ENCODE data around the gene TFAP2A. TPM values are rescaled to one million over a fixed set of nuclear protein-coding genes. Genes with fewer than 3 reads are reported as not detected.

Gene TFAP2A
- polyA plus RNA-seq, 1 donor (not counting 4 experiments of a cell fraction or from before 2014, with no cell fraction given), result 30.2 TPM

DNA sequence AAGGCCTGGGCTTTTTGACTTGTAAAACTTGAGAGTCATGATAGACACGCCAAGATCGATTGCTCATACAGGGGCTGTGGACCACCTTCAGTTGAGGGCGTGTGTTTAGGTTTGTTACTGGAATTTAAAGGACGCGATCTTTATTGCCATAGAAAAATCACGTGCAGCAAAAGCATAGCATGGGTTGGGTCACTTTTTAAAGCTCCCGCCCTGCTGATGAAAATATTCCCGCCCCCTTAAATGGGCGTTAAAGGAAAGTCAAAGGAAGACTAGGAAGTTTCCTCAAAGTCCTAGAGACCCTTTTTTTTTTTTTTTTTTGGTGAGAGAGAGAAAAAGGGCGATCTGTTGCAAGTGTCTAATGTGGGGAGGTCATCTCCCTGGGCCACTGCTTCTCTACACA is 23.1 kb downstream of the TFAP2A start:
- dilution Hi-C loops (cut with MboI; ENCODE audit: extremely low pct_ligation_motif_present, low sequenced_read_pairs), result no loop called here
- no peaks in the 10 kb centered on the region for H3K9me3 ChIP-seq (ENCODE audit: control insufficient read depth, low read depth, low read length)
- H2AFZ ChIP-seq (ENCODE audit: control insufficient read depth, low read length), result no peak overlapping the region
- no peaks in the 10 kb centered on the region for H4K20me1 ChIP-seq (ENCODE audit: control insufficient read depth, extremely low read depth, insufficient read depth, low read length)
- H3K4me2 ChIP-seq (ENCODE audit: control insufficient read depth, extremely low read depth, insufficient read depth, low read depth, low read length), result no peak overlapping the region
- H3K9me1 ChIP-seq (ENCODE audit: control insufficient read depth, extremely low read depth, insufficient read depth, low read length), result no peaks in the 10 kb centered on the region
- no peaks in the 10 kb centered on the region for H3K4me1 ChIP-seq (ENCODE audit: control insufficient read depth, extremely low read depth, insufficient read depth, low read length)
- FAIRE-seq (no peak), DNase-seq (ENCODE audit: low read depth, low spot score) (no peak)
- no peak overlapping the region for H3K9ac ChIP-seq (ENCODE audit: control insufficient read depth, extremely low read depth, insufficient read depth, low read length)
- no peak for TF ChIP-seq EZH2 (IDR thresholded peaks at IDR 0.05; ENCODE audit: low read length)
- TF ChIP-seq, protein P1, sequence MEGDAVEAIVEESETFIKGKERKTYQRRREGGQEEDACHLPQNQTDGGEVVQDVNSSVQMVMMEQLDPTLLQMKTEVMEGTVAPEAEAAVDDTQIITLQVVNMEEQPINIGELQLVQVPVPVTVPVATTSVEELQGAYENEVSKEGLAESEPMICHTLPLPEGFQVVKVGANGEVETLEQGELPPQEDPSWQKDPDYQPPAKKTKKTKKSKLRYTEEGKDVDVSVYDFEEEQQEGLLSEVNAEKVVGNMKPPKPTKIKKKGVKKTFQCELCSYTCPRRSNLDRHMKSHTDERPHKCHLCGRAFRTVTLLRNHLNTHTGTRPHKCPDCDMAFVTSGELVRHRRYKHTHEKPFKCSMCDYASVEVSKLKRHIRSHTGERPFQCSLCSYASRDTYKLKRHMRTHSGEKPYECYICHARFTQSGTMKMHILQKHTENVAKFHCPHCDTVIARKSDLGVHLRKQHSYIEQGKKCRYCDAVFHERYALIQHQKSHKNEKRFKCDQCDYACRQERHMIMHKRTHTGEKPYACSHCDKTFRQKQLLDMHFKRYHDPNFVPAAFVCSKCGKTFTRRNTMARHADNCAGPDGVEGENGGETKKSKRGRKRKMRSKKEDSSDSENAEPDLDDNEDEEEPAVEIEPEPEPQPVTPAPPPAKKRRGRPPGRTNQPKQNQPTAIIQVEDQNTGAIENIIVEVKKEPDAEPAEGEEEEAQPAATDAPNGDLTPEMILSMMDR (optimal IDR thresholded peaks at IDR 0.05 in 1 of 3, IDR thresholded peaks at IDR 0.05 in 1 of 3, conservative IDR thresholded peaks at IDR 0.05 in 1 of 3; ENCODE audit: extremely low read depth in 1 of 3, insufficient read depth in 2 of 3, low read length in 3 of 3), result no peak
- H3K27ac ChIP-seq (ENCODE audit: control insufficient read depth, insufficient read depth, low read length), result no peak overlapping the region
- H3K79me2 ChIP-seq (ENCODE audit: control insufficient read depth, insufficient read depth, low read length), result no peaks in the 10 kb centered on the region
- no peaks in the 10 kb centered on the region for H3K36me3 ChIP-seq (ENCODE audit: control insufficient read depth in 2 of 2, extremely low read depth in 1 of 2, insufficient read depth in 2 of 2, low read length in 2 of 2)
- no peak overlapping the region for H3K4me3 ChIP-seq (ENCODE audit: control insufficient read depth in 2 of 3, extremely low read depth in 1 of 3, insufficient read depth in 2 of 3, low read depth in 1 of 3, low read length in 3 of 3)
- H3K27me3 ChIP-seq (ENCODE audit: control insufficient read depth, extremely low read depth, insufficient read depth, low read length), result no peaks in the 10 kb centered on the region

DNA sequence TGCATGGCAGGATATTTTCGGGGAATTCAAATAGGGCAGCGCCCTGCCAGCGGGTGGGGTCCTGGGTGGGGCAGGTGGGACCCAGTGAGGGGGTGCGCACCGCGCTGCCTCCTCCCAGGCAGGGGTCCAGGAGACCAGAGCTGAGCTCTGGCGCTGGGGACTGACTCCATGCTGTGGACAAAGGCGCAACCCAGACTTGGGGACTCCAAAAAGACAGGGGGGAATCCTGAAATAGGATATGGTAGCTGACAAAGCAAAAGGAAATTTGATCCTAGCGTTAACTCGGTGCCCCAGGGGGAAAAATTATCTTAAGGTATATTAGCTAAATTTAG is 23.6 kb downstream of the TFAP2A start:
- dilution Hi-C loops (cut with MboI; ENCODE audit: extremely low pct_ligation_motif_present, low sequenced_read_pairs), result no loop called here
- no peaks in the 10 kb centered on the region for H4K20me1 ChIP-seq (ENCODE audit: control insufficient read depth, extremely low read depth, insufficient read depth, low read length)
- no peak for FAIRE-seq
- H3K4me2 ChIP-seq (ENCODE audit: control insufficient read depth, extremely low read depth, insufficient read depth, low read depth, low read length), result no peak overlapping the region
- no peaks in the 10 kb centered on the region for H3K9me1 ChIP-seq (ENCODE audit: control insufficient read depth, extremely low read depth, insufficient read depth, low read length)
- H3K27me3 ChIP-seq (ENCODE audit: control insufficient read depth, extremely low read depth, insufficient read depth, low read length), result no peaks in the 10 kb centered on the region
- H3K27ac ChIP-seq (ENCODE audit: control insufficient read depth, insufficient read depth, low read length), result no peak overlapping the region
- DNase-seq (ENCODE audit: low read depth, low spot score), result no peak
- TF ChIP-seq, protein P1 (optimal IDR thresholded peaks at IDR 0.05 in 1 of 3, IDR thresholded peaks at IDR 0.05 in 1 of 3, conservative IDR thresholded peaks at IDR 0.05 in 1 of 3; ENCODE audit: extremely low read depth in 1 of 3, insufficient read depth in 2 of 3, low read length in 3 of 3), result no peak
- TF ChIP-seq EZH2 (IDR thresholded peaks at IDR 0.05; ENCODE audit: low read length), result no peak
- no peak overlapping the region for H2AFZ ChIP-seq (ENCODE audit: control insufficient read depth, low read length)
- no peaks in the 10 kb centered on the region for H3K4me1 ChIP-seq (ENCODE audit: control insufficient read depth, extremely low read depth, insufficient read depth, low read length)
- H3K79me2 ChIP-seq (ENCODE audit: control insufficient read depth, insufficient read depth, low read length), result no peaks in the 10 kb centered on the region
- no peak overlapping the region for H3K9ac ChIP-seq (ENCODE audit: control insufficient read depth, extremely low read depth, insufficient read depth, low read length)
- H3K36me3 ChIP-seq (ENCODE audit: control insufficient read depth in 2 of 2, extremely low read depth in 1 of 2, insufficient read depth in 2 of 2, low read length in 2 of 2), result no peaks in the 10 kb centered on the region
- H3K4me3 ChIP-seq (ENCODE audit: control insufficient read depth in 2 of 3, extremely low read depth in 1 of 3, insufficient read depth in 2 of 3, low read depth in 1 of 3, low read length in 3 of 3), result no peak overlapping the region
- H3K9me3 ChIP-seq (ENCODE audit: control insufficient read depth, low read depth, low read length), result no peaks in the 10 kb centered on the region
